ENCODE data around the gene AADACL4.

Gene AADACL4

DNA sequence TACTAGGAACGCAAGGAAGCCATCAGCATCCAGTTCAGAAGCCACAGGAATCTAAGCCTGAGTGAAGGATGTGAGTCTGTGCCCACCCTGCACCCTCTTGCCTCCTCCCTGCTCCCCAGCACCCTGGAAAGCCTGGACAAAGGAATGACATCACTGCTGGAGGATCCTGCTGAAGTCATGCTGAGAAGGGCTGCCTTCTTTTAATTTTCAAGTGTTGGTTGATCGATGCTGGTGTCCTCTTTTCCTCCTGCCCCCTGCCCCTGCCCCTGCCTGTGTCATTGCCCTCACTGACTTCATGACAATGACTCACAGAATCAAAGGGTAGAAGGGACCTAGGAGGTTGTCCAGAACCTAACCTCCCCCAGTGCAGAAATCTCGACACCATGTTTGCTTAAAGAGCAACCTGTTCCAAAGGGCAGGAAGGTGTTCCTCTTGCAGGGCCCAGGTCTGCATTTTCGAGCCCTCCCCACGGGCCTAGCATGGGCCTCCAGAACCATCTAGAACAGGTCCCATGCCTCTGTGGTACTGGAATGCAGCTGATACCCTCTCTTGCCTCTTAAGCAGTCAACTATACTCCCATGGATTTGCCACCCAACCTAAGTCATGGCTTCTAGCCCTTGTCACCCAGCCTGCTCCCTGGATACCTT lies 35.5 kb upstream of the AADACL4 start (continued):
- TF ChIP-seq ZNF26 (tag by site-specific recombination; IDR thresholded peaks at IDR 0.05) = no peak
- no peak for TF ChIP-seq ZNF501 (tag by site-specific recombination; IDR thresholded peaks at IDR 0.05)

DNA sequence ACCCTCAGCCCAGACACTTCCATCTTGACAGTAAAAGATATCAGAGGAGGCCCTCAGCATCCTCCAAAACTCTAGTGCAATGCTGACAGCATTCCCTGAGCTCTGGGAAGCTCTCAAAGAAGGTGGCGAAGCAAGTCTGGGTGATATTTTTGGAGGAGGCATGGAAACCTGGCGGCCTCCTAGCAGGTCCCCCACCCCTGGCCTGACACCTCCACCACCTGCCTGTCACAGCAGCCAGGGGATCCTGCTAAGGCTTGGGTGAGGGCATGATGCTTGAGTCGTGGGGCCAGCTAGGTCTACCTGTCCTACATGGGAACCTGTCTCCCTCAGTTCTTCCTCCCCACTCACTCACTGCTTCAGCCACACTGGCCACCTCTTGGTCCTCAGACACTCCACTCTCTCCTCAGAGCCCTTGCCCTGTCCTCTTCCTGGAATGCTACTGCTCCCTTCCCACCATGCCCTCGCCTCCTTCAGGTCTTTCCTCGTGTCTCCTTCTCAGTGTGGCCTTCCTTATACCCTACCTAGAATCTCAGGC lies 34.3 kb upstream of the AADACL4 start:
- peaks cover 0 to 20% of the 10 kb centered on the region in 2 experiments; a peak in 1 of 3 replicates for H3K36me3 ChIP-seq (ENCODE audit: control insufficient read depth in 2 of 2, insufficient read depth in 1 of 2, low read length in 2 of 2)
- POLR2A ChIA-PET = interaction anchor here (1.1 kb wide), 1 partner anchor 8 kb away, joined by 3 read pairs; no protein-coding TSS in a partner anchor
- no peak overlapping the region for H3K4me3 ChIP-seq (ENCODE audit: low read depth, low read length)
- no peaks in the 10 kb centered on the region for H3K4me1 ChIP-seq (ENCODE audit: control insufficient read depth, insufficient read depth, low read length)
- H3K27ac ChIP-seq (ENCODE audit: extremely low read depth, low read depth, low read length) = no peak overlapping the region
- CTCF ChIA-PET = no interaction called here
- no peak for TF ChIP-seq ZNF792 (tag by site-specific recombination; IDR thresholded peaks at IDR 0.05)
- TF ChIP-seq SALL2 (tag by site-specific recombination; IDR thresholded peaks at IDR 0.05; ENCODE audit: borderline replicate concordance) = no peak
- no peak for TF ChIP-seq ZNF624 (tag by site-specific recombination; IDR thresholded peaks at IDR 0.05)
- TF ChIP-seq, protein P1, sequence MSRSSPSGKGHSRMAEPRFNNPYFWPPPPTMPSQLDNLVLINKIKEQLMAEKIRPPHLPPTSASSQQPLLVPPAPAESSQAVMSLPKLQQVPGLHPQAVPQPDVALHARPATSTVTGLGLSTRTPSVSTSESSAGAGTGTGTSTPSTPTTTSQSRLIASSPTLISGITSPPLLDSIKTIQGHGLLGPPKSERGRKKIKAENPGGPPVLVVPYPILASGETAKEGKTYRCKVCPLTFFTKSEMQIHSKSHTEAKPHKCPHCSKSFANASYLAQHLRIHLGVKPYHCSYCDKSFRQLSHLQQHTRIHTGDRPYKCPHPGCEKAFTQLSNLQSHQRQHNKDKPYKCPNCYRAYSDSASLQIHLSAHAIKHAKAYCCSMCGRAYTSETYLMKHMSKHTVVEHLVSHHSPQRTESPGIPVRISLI (tag by site-specific recombination; IDR thresholded peaks at IDR 0.05) = no peak
- no peak for TF ChIP-seq ZNF768 (tag by site-specific recombination; IDR thresholded peaks at IDR 0.05)
- TF ChIP-seq KLF10 (tag by site-specific recombination; IDR thresholded peaks at IDR 0.05) = no peak
- TF ChIP-seq ZNF335 (tag by site-specific recombination; conservative IDR thresholded peaks at IDR 0.05) = no peak
- TF ChIP-seq ZNF394 (tag by site-specific recombination; IDR thresholded peaks at IDR 0.05; ENCODE audit: borderline replicate concordance) = no peak
- no peaks in the 10 kb centered on the region for H3K9me3 ChIP-seq (ENCODE audit: control insufficient read depth, insufficient read depth, low read depth, low read length)

GRCh38 chr1:12610305-12610935 lies 33.5 kb upstream of the AADACL4 start:
- ChIA-PET POLR2A (no interaction called here), CTCF (interaction anchor here (0.7 kb wide), 1 partner anchor 23 kb away, joined by 3 read pairs; no protein-coding TSS in a partner anchor)
- Histone ChIP-seq H3K4me1 (ENCODE audit: control insufficient read depth, insufficient read depth, low read length) (peaks cover under 1% of the 10 kb centered on the region; the same call in 1 of the 2 replicates), H3K9me3 (ENCODE audit: control insufficient read depth, insufficient read depth, low read depth, low read length) (no peaks in the 10 kb centered on the region), H3K36me3 (ENCODE audit: control insufficient read depth in 2 of 2, insufficient read depth in 1 of 2, low read length in 2 of 2) (peaks cover 0 to 20% of the 10 kb centered on the region in 2 experiments; a peak in 1 of 3 replicates), H3K4me3 (ENCODE audit: low read depth, low read length) (no peak overlapping the region), H3K27ac (ENCODE audit: extremely low read depth, low read depth, low read length) (no peak overlapping the region)
- TF ChIP-seq ZNF660 (tag by site-specific recombination; IDR thresholded peaks at IDR 0.05) (no peak), RBAK (tag by site-specific recombination; IDR thresholded peaks at IDR 0.05) (no peak), ZNF549 (tag by site-specific recombination; IDR thresholded peaks at IDR 0.05) (no peak), ZFP41 (tag by site-specific recombination; IDR thresholded peaks at IDR 0.05; ENCODE audit: borderline replicate concordance) (no peak)

DNA sequence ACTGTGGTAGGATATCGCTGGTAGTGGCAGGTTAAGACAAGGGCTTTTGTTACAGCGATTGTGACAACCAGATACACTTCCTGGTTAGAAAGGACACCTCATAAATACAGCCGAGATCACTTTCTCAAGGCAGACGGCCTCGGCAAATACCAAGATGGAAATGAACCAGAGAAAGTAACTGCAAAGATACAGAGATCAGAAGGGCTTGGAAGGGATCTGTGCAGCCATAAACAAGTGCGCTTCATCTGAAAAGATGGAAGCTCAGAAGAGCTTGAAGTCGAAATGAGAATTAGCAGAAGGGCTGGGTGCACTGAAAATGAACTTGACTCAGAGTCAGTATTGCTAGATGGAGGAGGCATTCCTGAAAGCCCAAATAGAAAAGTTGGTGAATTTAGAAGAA lies 32.9 kb upstream of the AADACL4 start:
- POLR2A ChIA-PET = no interaction called here
- Histone ChIP-seq H3K27ac (ENCODE audit: extremely low read depth, low read depth, low read length) (no peak overlapping the region), H3K4me1 (ENCODE audit: control insufficient read depth, insufficient read depth, low read length) (peaks cover 4% of the 10 kb centered on the region; the same call in 1 of the 2 replicates), H3K4me3 (ENCODE audit: low read depth, low read length) (no peak overlapping the region), H3K9me3 (ENCODE audit: control insufficient read depth, insufficient read depth, low read depth, low read length) (no peaks in the 10 kb centered on the region), H3K36me3 (ENCODE audit: control insufficient read depth in 2 of 2, insufficient read depth in 1 of 2, low read length in 2 of 2) (peaks cover 0 to 20% of the 10 kb centered on the region in 2 experiments; a peak in 1 of 3 replicates)
- CTCF ChIA-PET = interaction anchor here (0.7 kb wide), 1 partner anchor 23 kb away, joined by 3 read pairs; no protein-coding TSS in a partner anchor
- TF ChIP-seq ZNF830 (tag by site-specific recombination; IDR thresholded peaks at IDR 0.05; ENCODE audit: low read depth) (no peak), BCL6B (tag by site-specific recombination; IDR thresholded peaks at IDR 0.05) (no peak)
- TF ChIP-seq, protein P2, sequence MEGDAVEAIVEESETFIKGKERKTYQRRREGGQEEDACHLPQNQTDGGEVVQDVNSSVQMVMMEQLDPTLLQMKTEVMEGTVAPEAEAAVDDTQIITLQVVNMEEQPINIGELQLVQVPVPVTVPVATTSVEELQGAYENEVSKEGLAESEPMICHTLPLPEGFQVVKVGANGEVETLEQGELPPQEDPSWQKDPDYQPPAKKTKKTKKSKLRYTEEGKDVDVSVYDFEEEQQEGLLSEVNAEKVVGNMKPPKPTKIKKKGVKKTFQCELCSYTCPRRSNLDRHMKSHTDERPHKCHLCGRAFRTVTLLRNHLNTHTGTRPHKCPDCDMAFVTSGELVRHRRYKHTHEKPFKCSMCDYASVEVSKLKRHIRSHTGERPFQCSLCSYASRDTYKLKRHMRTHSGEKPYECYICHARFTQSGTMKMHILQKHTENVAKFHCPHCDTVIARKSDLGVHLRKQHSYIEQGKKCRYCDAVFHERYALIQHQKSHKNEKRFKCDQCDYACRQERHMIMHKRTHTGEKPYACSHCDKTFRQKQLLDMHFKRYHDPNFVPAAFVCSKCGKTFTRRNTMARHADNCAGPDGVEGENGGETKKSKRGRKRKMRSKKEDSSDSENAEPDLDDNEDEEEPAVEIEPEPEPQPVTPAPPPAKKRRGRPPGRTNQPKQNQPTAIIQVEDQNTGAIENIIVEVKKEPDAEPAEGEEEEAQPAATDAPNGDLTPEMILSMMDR (tag by site-specific recombination; IDR thresholded peaks at IDR 0.05) = no peak
